HEK293 (cell line): ENCODE results near the gene EFEMP2.
A peak's percentile ranks its signal among the peaks of the same experiment; 100 is the strongest.

Source experiments
- CTCF ChIA-PET: fragments of 350-600 bp; formaldehyde crosslinking; extraction: SDS; loops from one replicate; lab custom pipeline; 2021; ENCODE audit warnings: antibody characterized with exemption; lab: Yijun Ruan, JAX
- POLR2A ChIA-PET: fragments of 300-600 bp; formaldehyde crosslinking; extraction: SDS; loops from one replicate; lab custom pipeline; 2020; ENCODE audit warnings: antibody characterized with exemption, inconsistent platforms; lab: Yijun Ruan, JAX
- H3K27ac ChIP-seq: fragments of 200-500 bp; sonication (Bioruptor generic); 2 replicates; pipeline ENCODE4 v1.5.1; 2014; ENCODE audit warnings: low read depth, low read length, control low read depth, inconsistent platforms; ENCODE audit errors: extremely low read depth
- H3K36me3 ChIP-seq, 2 experiments: fragments of 200-500 bp in 1 of 2; sonication (Bioruptor generic) in 1 of 2; 1 replicate in 1 of 2; 2 replicates in 1 of 2; pipeline ENCODE4 v1.5.1; 2014 to 2017; ENCODE audit warnings: inconsistent platforms in 2 of 2, low read length in 2 of 2; ENCODE audit not compliant: control insufficient read depth in 2 of 2, insufficient read depth in 1 of 2
- H3K4me1 ChIP-seq: fragments of 200-500 bp; sonication (Bioruptor generic); 2 replicates; pipeline ENCODE4 v1.5.1; 2014; ENCODE audit warnings: mild to moderate bottlenecking, low read length, inconsistent platforms; ENCODE audit not compliant: control insufficient read depth, insufficient read depth
- H3K4me3 ChIP-seq: 2 replicates; pipeline ENCODE4 v1.5.1; 2011; ENCODE audit warnings: low read depth, mild to moderate bottlenecking, control low read depth, low read length, moderate library complexity
- H3K9me3 ChIP-seq: fragments of 200-500 bp; sonication (Bioruptor generic); 2 replicates; pipeline ENCODE4 v1.5.1; 2014; ENCODE audit warnings: low read depth, low read length, inconsistent platforms; ENCODE audit not compliant: control insufficient read depth, insufficient read depth
- KLF1 ChIP-seq: fragments of 450-650 bp; formaldehyde crosslinking; IDR thresholded peaks from 2 replicates; pipeline ENCODE4 v1.5.1; 2016; ENCODE audit warnings: missing biosample characterization, missing genetic modification characterization
- KLF9 ChIP-seq: fragments of 450-650 bp; formaldehyde crosslinking; IDR thresholded peaks from 2 replicates; pipeline ENCODE4 v1.5.1; 2016; ENCODE audit warnings: missing biosample characterization, missing genetic modification characterization, low read depth
- OSR2 ChIP-seq: fragments of 450-650 bp; formaldehyde crosslinking; IDR thresholded peaks from 2 replicates; pipeline ENCODE4 v1.5.1; 2016; ENCODE audit warnings: missing biosample characterization, missing genetic modification characterization
- ZNF202 ChIP-seq: fragments of 450-650 bp; formaldehyde crosslinking; IDR thresholded peaks from 2 replicates; pipeline ENCODE4 v1.5.1; 2016; ENCODE audit warnings: missing biosample characterization, missing genetic modification characterization, borderline replicate concordance
- ZNF23 ChIP-seq: fragments of 450-650 bp; formaldehyde crosslinking; IDR thresholded peaks from 2 replicates; pipeline ENCODE4 v1.5.1; 2016; ENCODE audit warnings: missing biosample characterization, missing genetic modification characterization, borderline replicate concordance
- ZNF302 ChIP-seq: fragments of 450-650 bp; formaldehyde crosslinking; IDR thresholded peaks from 2 replicates; pipeline ENCODE4 v1.5.1; 2016; ENCODE audit warnings: missing biosample characterization, missing genetic modification characterization, low read depth
- ZNF37A ChIP-seq: fragments of 450-650 bp; IDR thresholded peaks from 2 replicates; pipeline ENCODE4 v1.5.1; 2018; ENCODE audit warnings: missing biosample characterization, missing genetic modification characterization
- ZNF433 ChIP-seq: fragments of 450-650 bp; formaldehyde crosslinking; IDR thresholded peaks from 2 replicates; pipeline ENCODE4 v1.5.1; 2016; ENCODE audit warnings: missing biosample characterization, missing genetic modification characterization, low read depth
- ZNF48 ChIP-seq: fragments of 450-650 bp; formaldehyde crosslinking; IDR thresholded peaks from 2 replicates; pipeline ENCODE4 v1.5.1; 2016; ENCODE audit warnings: missing biosample characterization, missing genetic modification characterization
- ZNF529 ChIP-seq: fragments of 450-650 bp; formaldehyde crosslinking; IDR thresholded peaks from 2 replicates; pipeline ENCODE4 v1.5.1; 2017; ENCODE audit warnings: missing genetic modification characterization, missing biosample characterization; ENCODE audit not compliant: insufficient replicate concordance
- ZNF530 ChIP-seq: fragments of 450-650 bp; formaldehyde crosslinking; IDR thresholded peaks from 2 replicates; pipeline ENCODE4 v1.5.1; 2016; ENCODE audit warnings: low read depth, missing biosample characterization, missing genetic modification characterization
- ZNF658 ChIP-seq: fragments of 450-650 bp; formaldehyde crosslinking; IDR thresholded peaks from 2 replicates; pipeline ENCODE4; 2016; ENCODE audit warnings: missing biosample characterization, missing genetic modification characterization
- TF ChIP-seq, protein P1 (sequence below): fragments of 450-650 bp; formaldehyde crosslinking; IDR thresholded peaks from 2 replicates; pipeline ENCODE4 v1.5.1; 2016; ENCODE audit warnings: missing biosample characterization, missing genetic modification characterization, low read depth
- TF ChIP-seq, protein P2 (sequence below): fragments of 450-650 bp; formaldehyde crosslinking; IDR thresholded peaks from 2 replicates; pipeline ENCODE4 v1.5.1; 2016; ENCODE audit warnings: missing biosample characterization, missing genetic modification characterization
- TF ChIP-seq, protein P3 (sequence below): fragments of 450-650 bp; formaldehyde crosslinking; optimal IDR thresholded peaks from 2 replicates; pipeline ENCODE3; 2016; ENCODE audit warnings: missing biosample characterization, mild to moderate bottlenecking, missing genetic modification characterization
- TF ChIP-seq, protein P4 (sequence below): fragments of 450-650 bp; formaldehyde crosslinking; IDR thresholded peaks from 2 replicates; pipeline ENCODE4 v1.5.1; 2016; ENCODE audit warnings: missing biosample characterization, missing genetic modification characterization
- TF ChIP-seq, protein P5 (sequence below): fragments of 450-650 bp; formaldehyde crosslinking; IDR thresholded peaks from 2 replicates; pipeline ENCODE4 v1.5.1; 2016; ENCODE audit warnings: missing biosample characterization, missing genetic modification characterization
- TF ChIP-seq, protein P6 (sequence below): fragments of 450-650 bp; formaldehyde crosslinking; IDR thresholded peaks from 2 replicates; pipeline ENCODE4 v1.5.1; 2016; ENCODE audit warnings: missing biosample characterization, missing genetic modification characterization

Gene EFEMP2

DNA sequence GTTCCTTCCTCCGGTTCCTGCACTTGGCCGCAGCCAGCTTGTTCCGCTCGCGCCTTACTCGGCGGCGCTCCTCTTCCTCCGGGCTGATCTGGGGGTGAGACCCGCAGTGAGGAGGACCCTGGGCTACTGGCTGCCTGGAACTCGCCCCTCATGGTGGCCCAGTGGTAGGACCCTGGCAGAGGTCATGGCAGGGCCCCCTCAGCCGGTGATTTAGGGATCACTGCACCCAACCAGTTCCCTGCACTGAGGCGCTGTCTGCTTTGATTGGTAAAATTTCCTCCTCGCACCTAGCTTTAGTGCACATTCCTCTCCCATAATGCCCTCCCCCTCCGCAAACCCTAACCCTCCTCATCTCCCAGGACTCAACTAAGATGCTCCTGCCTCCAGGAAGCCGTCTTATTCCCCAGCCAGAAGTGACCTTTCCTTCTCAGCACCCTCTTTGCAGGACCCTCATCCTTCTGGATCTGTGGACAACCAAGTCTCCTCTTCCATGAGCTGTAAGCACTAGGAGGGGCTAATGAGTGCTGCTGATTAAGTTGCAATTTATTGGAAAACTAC, 21.5 kb upstream of the EFEMP2 start:
- POLR2A ChIA-PET, result interaction anchor here (0.7 to 1.9 kb wide), 4 partner anchors 20 to 173 kb away, joined by 3 to 7 read pairs (median 4); partner anchors contain the start of genes MUS81 and RNASEH2C
- H3K4me1 ChIP-seq, result no peaks in the 10 kb centered on the region
- H3K9me3 ChIP-seq, result no peaks in the 10 kb centered on the region
- peaks cover 0 to 3% of the 10 kb centered on the region in 2 experiments; a peak in 1 of 3 replicates for H3K36me3 ChIP-seq
- H3K4me3 ChIP-seq, result no peak overlapping the region
- TF ChIP-seq, protein P1, sequence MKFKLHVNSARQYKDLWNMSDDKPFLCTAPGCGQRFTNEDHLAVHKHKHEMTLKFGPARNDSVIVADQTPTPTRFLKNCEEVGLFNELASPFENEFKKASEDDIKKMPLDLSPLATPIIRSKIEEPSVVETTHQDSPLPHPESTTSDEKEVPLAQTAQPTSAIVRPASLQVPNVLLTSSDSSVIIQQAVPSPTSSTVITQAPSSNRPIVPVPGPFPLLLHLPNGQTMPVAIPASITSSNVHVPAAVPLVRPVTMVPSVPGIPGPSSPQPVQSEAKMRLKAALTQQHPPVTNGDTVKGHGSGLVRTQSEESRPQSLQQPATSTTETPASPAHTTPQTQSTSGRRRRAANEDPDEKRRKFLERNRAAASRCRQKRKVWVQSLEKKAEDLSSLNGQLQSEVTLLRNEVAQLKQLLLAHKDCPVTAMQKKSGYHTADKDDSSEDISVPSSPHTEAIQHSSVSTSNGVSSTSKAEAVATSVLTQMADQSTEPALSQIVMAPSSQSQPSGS (tag by site-specific recombination), result no peak
- TF ChIP-seq OSR2 (no peak), ZNF530 (tag by site-specific recombination) (no peak), ZNF23 (tag by site-specific recombination) (no peak), ZNF433 (tag by site-specific recombination) (no peak), ZNF202 (no peak), ZNF302 (no peak), ZNF529 (tag by site-specific recombination) (no peak)
- TF ChIP-seq, protein P2, sequence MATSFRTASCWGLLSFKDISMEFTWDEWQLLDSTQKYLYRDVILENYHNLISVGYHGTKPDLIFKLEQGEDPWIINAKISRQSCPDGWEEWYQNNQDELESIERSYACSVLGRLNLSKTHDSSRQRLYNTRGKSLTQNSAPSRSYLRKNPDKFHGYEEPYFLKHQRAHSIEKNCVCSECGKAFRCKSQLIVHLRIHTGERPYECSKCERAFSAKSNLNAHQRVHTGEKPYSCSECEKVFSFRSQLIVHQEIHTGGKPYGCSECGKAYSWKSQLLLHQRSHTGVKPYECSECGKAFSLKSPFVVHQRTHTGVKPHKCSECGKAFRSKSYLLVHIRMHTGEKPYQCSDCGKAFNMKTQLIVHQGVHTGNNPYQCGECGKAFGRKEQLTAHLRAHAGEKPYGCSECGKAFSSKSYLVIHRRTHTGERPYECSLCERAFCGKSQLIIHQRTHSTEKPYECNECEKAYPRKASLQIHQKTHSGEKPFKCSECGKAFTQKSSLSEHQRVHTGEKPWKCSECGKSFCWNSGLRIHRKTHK (tag by site-specific recombination), result no peak
- TF ChIP-seq, protein P3, sequence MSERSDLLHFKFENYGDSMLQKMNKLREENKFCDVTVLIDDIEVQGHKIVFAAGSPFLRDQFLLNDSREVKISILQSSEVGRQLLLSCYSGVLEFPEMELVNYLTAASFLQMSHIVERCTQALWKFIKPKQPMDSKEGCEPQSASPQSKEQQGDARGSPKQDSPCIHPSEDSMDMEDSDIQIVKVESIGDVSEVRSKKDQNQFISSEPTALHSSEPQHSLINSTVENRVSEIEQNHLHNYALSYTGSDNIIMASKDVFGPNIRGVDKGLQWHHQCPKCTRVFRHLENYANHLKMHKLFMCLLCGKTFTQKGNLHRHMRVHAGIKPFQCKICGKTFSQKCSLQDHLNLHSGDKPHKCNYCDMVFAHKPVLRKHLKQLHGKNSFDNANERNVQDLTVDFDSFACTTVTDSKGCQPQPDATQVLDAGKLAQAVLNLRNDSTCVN (tag by site-specific recombination), result no peak
- TF ChIP-seq, protein P4, sequence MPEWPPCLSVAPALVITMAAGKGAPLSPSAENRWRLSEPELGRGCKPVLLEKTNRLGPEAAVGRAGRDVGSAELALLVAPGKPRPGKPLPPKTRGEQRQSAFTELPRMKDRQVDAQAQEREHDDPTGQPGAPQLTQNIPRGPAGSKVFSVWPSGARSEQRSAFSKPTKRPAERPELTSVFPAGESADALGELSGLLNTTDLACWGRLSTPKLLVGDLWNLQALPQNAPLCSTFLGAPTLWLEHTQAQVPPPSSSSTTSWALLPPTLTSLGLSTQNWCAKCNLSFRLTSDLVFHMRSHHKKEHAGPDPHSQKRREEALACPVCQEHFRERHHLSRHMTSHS (tag by site-specific recombination), result no peak
- TF ChIP-seq, protein P5, sequence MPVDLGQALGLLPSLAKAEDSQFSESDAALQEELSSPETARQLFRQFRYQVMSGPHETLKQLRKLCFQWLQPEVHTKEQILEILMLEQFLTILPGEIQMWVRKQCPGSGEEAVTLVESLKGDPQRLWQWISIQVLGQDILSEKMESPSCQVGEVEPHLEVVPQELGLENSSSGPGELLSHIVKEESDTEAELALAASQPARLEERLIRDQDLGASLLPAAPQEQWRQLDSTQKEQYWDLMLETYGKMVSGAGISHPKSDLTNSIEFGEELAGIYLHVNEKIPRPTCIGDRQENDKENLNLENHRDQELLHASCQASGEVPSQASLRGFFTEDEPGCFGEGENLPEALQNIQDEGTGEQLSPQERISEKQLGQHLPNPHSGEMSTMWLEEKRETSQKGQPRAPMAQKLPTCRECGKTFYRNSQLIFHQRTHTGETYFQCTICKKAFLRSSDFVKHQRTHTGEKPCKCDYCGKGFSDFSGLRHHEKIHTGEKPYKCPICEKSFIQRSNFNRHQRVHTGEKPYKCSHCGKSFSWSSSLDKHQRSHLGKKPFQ (tag by site-specific recombination), result no peak
- TF ChIP-seq, all 188 proteins: peak for 0
- no peak overlapping the region for H3K27ac ChIP-seq
- CTCF ChIA-PET, result interaction anchor here (0.6 to 1.1 kb wide), 4 partner anchors 13 to 492 kb away, joined by 3 to 6 read pairs (median 4); no protein-coding TSS in a partner anchor

DNA sequence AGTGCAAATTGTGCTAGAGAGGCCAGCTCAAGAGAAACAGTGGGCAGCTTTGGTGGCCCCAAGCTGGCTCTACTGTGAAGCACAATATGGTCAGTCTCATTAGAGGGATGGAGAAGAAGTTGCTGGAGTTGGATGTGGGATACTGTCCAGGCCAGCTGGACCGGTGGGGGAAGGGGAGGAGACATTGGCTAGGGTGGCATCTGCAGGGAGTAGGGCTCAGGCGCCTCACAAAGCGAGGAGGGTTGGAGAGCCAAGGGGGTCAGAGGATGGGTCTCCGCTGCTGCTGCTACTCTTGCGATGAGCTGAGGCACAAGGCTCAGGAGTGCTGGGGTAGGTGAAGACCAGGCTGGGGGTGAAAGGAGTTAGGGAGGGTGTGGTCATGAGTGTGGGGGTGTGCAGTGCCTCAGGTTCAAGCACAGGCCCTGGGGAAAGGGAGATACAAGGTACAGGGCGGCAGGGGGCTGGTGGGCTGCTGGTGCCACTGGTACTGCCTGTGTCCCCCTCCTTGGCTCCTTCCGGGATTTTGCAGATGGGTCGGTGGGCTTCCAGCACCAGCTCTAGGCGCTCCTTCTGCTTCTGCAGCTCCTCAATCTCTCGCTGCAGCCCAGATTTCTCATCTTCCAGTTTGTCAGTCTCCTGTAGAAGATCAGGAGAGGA, 20.2 kb upstream of the EFEMP2 start:
- Histone ChIP-seq H3K4me3 (no peak overlapping the region), H3K9me3 (no peaks in the 10 kb centered on the region)
- CTCF ChIA-PET, result interaction anchor here (0.6 to 1.9 kb wide), 2 partner anchors 33 to 1133 kb away, joined by 3 to 5 read pairs; no protein-coding TSS in a partner anchor
- TF ChIP-seq ZNF48 (tag by site-specific recombination) (no peak), KLF9 (peak; percentile 44), ZNF37A (tag by site-specific recombination) (no peak), ZNF658 (tag by site-specific recombination) (no peak), KLF1 (tag by site-specific recombination) (peak; percentile 21; the same call in 1 of the 2 replicates)
- TF ChIP-seq, protein P6, sequence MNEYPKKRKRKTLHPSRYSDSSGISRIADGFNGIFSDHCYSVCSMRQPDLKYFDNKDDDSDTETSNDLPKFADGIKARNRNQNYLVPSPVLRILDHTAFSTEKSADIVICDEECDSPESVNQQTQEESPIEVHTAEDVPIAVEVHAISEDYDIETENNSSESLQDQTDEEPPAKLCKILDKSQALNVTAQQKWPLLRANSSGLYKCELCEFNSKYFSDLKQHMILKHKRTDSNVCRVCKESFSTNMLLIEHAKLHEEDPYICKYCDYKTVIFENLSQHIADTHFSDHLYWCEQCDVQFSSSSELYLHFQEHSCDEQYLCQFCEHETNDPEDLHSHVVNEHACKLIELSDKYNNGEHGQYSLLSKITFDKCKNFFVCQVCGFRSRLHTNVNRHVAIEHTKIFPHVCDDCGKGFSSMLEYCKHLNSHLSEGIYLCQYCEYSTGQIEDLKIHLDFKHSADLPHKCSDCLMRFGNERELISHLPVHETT, result no peak
- TF ChIP-seq, all 188 proteins: peak for 2
- Histone ChIP-seq H3K36me3 (peaks cover 0 to 3% of the 10 kb centered on the region in 2 experiments; a peak in 1 of 3 replicates), H3K4me1 (no peaks in the 10 kb centered on the region), H3K27ac (no peak overlapping the region)
- POLR2A ChIA-PET, result interaction anchor here (0.6 to 5.6 kb wide), 5 partner anchors 7 to 505 kb away, joined by 3 to 74 read pairs (median 3); partner anchors contain the start of genes FOSL1 and MUS81
